Measurements from ENCODE around the gene MSS51.
"Not testable (repeated sequence)": the region's sequence is repeated elsewhere in the genome, so short reads cannot be mapped to it uniquely, and the experiment has no call there.

The MSS51 gene

DNA sequence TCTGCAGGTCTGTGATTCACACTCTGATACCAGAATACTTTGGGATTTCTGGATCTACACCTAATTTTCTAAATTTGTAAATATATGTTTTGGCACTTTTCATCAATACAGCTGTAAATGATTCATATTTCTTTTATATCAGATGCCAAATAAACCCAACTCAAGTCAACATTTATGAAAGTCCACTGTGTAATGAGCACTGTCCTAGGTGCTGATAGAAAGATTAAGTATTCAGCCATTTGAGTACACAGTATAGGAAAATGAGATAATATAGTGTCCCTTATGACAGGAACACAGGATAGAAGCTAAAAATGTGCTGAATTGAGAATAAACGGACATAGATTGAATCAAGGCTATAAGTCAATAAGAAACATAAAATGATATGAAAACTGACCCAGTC, 25.9 kb downstream of the MSS51 start:
- TF ChIP-seq POLR2A (IDR thresholded peaks at IDR 0.05; ENCODE audit: low read depth, low read length): no peak
- FAIRE-seq: no peak
- no peak for DNase-seq (ENCODE audit: insufficient read length, low spot score)

- DNase-seq (ENCODE audit: insufficient read length, low spot score) (no peak), FAIRE-seq (peak; percentile 52)
- no peak for TF ChIP-seq POLR2A (IDR thresholded peaks at IDR 0.05; ENCODE audit: low read depth, low read length)
These were observed 26.5 kb downstream of the MSS51 start for GRCh38 chr10:73406846-73407245.

DNA sequence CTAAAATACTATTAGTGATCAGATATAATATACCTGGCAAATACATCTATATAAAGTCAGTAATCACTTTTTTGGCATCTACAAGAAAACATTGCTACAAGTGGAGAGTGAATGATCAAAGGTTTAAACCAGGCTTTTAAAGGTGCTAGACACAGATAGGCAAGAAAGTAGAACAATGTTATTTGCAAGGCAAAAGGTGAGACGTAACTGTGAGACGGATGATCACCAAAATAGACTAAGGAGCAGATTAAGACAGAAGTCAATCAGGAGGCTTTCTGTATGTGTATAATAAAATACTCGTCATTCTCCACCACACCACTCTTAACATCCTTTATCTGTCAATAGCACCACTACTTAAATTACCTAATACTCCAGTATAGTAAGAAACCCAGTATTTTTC, 27.8 kb downstream of the MSS51 start:
- FAIRE-seq (no peak), DNase-seq (ENCODE audit: insufficient read length, low spot score) (no peak)
- TF ChIP-seq POLR2A (IDR thresholded peaks at IDR 0.05; ENCODE audit: low read depth, low read length): no peak

DNA sequence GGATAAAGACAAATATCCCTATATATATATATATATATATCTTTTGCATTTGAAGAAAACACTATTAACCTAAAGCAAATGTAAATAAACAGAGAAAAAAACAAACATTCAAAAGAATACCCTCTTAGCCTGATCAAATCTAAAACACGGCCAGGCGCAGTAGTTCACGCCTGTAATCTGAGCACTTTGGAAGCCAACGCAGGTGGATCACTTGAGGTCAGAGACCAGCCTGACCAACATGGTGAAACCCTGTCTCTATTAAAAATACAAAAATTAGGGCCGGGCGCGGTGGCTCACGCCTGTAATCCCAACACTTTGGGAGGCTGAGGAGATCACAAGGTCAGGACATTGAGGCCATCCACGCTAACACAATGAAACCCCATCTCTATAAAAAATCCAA, 28.7 kb downstream of the MSS51 start:
- no peak for DNase-seq (ENCODE audit: insufficient read length, low spot score)
- no peak for TF ChIP-seq POLR2A (IDR thresholded peaks at IDR 0.05; ENCODE audit: low read depth, low read length)
- FAIRE-seq: no peak

- DNase-seq (ENCODE audit: insufficient read length, low spot score) (no peak), FAIRE-seq (no peak)
- TF ChIP-seq POLR2A (IDR thresholded peaks at IDR 0.05; ENCODE audit: low read depth, low read length): no peak
These were observed 31.7 kb downstream of the MSS51 start for GRCh38 chr10:73401636-73402035.

DNA sequence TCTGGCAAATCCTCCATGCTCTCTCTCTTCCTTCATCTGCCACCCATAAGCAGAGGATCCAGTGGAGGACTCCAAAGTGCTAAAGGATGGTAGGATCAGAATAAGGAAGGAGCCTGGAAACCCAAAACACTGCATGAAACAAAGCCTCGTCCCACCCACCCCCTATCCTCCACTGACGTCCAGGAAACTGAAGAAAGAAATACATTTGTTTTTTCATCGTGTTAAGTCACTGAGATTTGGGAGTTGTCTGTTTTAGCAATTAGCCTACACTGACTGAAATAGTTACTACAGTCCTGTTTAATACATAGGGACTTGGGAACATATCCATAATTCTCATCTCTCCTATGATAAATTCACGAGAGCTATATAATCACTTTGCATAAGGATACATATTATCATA, 34.3 kb downstream of the MSS51 start:
- DNase-seq (ENCODE audit: insufficient read length, low spot score): no peak
- no peak for TF ChIP-seq POLR2A (IDR thresholded peaks at IDR 0.05; ENCODE audit: low read depth, low read length)
- FAIRE-seq: no peak

GRCh38 chr10:73398024-73398423, 35.3 kb downstream of the MSS51 start:
- FAIRE-seq (no peak), DNase-seq (ENCODE audit: insufficient read length, low spot score) (no peak)
- TF ChIP-seq POLR2A (IDR thresholded peaks at IDR 0.05; ENCODE audit: low read depth, low read length): no peak

DNA sequence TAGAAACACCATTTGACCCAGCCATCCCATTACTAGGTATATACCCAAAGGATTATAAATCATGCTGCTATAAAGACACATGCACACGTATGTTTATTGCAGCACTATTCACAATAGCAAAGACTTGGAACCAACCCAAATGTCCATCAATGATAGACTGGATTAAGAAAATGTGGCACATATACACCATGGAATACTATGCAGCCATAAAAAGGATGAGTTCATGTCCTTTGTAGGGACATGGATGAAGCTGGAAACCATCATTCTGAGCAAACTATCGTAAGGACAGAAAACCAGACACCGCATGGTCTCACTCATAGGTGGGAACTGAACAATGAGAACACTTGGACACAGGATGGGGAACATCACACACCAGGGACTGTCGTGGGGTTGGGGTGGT, 39.0 kb downstream of the MSS51 start:
- DNase-seq (ENCODE audit: insufficient read length, low spot score); FAIRE-seq: not testable (repeated sequence)

DNA sequence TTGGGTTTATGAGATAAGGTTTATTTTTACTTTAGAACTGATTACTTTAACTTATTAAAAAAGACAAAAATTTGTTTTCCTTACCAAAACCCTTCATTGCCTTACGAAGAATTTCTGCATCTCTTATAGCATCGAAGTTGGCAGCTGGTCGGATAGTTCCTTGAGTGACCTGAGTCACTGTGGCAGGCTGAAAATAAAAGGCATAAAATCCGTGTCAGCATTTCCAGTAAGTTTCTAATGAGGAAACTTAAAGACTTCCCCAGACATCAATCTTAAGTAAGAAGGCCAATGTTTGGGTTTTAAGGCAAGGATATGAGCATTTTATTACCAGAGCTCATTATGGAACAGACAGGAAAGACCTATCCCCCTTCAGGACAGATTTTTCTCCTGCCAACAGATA, 45.1 kb downstream of the MSS51 start:
- no peak for TF ChIP-seq POLR2A (IDR thresholded peaks at IDR 0.05; ENCODE audit: low read depth, low read length)
- FAIRE-seq (peak; percentile 38), DNase-seq (ENCODE audit: insufficient read length, low spot score) (no peak)

GRCh38 chr10:73386583-73386982, 46.8 kb downstream of the MSS51 start:
- DNase-seq (ENCODE audit: insufficient read length, low spot score): no peak
- TF ChIP-seq POLR2A (IDR thresholded peaks at IDR 0.05; ENCODE audit: low read depth, low read length): no peak
- FAIRE-seq: no peak

- TF ChIP-seq POLR2A (IDR thresholded peaks at IDR 0.05; ENCODE audit: low read depth, low read length): no peak
- DNase-seq (ENCODE audit: insufficient read length, low spot score) (no peak), FAIRE-seq (no peak)
These were observed 54.2 kb downstream of the MSS51 start for GRCh38 chr10:73379064-73379748.

GRCh38 chr10:73376679-73377078, 56.7 kb downstream of the MSS51 start:
- peak; percentile 81 for FAIRE-seq

More at GRCh38 chr10:73376679-73377078, 56.7 kb downstream of the MSS51 start:
- no peak for DNase-seq (ENCODE audit: insufficient read length, low spot score)
- no peak for TF ChIP-seq POLR2A (IDR thresholded peaks at IDR 0.05; ENCODE audit: low read depth, low read length)

All from H54 (cell line).